GM23338 (cell line): ENCODE data around the gene KRT2.

Source experiments
- CTCF ChIP-seq, 2 experiments: fragments of 200-600 bp in 1 of 2; sonication (generic) in 1 of 2; conservative IDR thresholded peaks; 2 replicates each; pipeline versions ENCODE4 v1.5.1 to v1.6.1; 2016 to 2017; ENCODE audit warnings: antibody characterized with exemption in 2 of 2, low read depth in 2 of 2, mild to moderate bottlenecking in 2 of 2, moderate library complexity in 1 of 2
- ETS1 ChIP-seq: IDR thresholded peaks from 2 replicates; pipeline ENCODE4 v1.6.1; 2016; ENCODE audit warnings: antibody characterized with exemption
- EZH2 ChIP-seq: fragments of 200-600 bp; sonication (generic); IDR thresholded peaks from one replicate; pipeline ENCODE4 v1.8.0; 2017; ENCODE audit warnings: antibody characterized with exemption, mild to moderate bottlenecking, low read depth; ENCODE audit not compliant: unreplicated experiment
- EZH2phosphoT487 ChIP-seq: fragments of 200-600 bp; sonication (generic); IDR thresholded peaks from one replicate; pipeline ENCODE4 v1.8.1; 2018; ENCODE audit warnings: antibody characterized with exemption; ENCODE audit not compliant: unreplicated experiment
- JUNB ChIP-seq: IDR thresholded peaks from one replicate; pipeline ENCODE4 v1.6.1; 2016; ENCODE audit warnings: antibody characterized with exemption; ENCODE audit not compliant: unreplicated experiment
- POLR2AphosphoS5 ChIP-seq: IDR thresholded peaks from 2 replicates; pipeline ENCODE4 v1.6.1; 2016; ENCODE audit warnings: antibody characterized with exemption, low read depth
- REST ChIP-seq: IDR thresholded peaks from one replicate; pipeline ENCODE4 v1.6.1; 2018; ENCODE audit warnings: antibody characterized with exemption; ENCODE audit not compliant: unreplicated experiment
- STAT1 ChIP-seq: IDR thresholded peaks from one replicate; pipeline ENCODE4 v1.6.1; 2016; ENCODE audit warnings: antibody characterized with exemption; ENCODE audit not compliant: unreplicated experiment

- TF ChIP-seq CTCF (conservative IDR thresholded peaks at IDR 0.05; ENCODE audit: low read depth in 2 of 2) (no peak), JUNB (no peak), POLR2AphosphoS5 (no peak), EZH2 (no peak), EZH2phosphoT487 (no peak), REST (no peak), ETS1 (no peak), STAT1 (no peak)
These were observed 27.9 kb upstream of the KRT2 start for GRCh38 chr12:52679875-52680274.
